IPS-15b (cell line): ENCODE measurements around the gene LRP8.

Experiments used
- H3K27me3 ChIP-seq: one replicate; pipeline ENCODE4 v1.6.1; 2013; ENCODE audit warnings: low read length; ENCODE audit not compliant: control insufficient read depth, insufficient read depth
- H3K36me3 ChIP-seq: one replicate; pipeline ENCODE4 v1.6.1; 2013; ENCODE audit warnings: low read length; ENCODE audit not compliant: control insufficient read depth, insufficient read depth
- H3K4me1 ChIP-seq: one replicate; pipeline ENCODE4 v1.6.1; 2013; ENCODE audit warnings: mild to moderate bottlenecking, low read length; ENCODE audit not compliant: control insufficient read depth, insufficient read depth
- H3K4me3 ChIP-seq: one replicate; pipeline ENCODE4 v1.5.1; 2013; ENCODE audit warnings: low read depth, low read length
- H3K9ac ChIP-seq: one replicate; pipeline ENCODE4 v1.6.1; 2013; ENCODE audit warnings: low read depth, mild to moderate bottlenecking, low read length
- H3K9me3 ChIP-seq: one replicate; pipeline ENCODE4 v1.6.1; 2013; ENCODE audit warnings: mild to moderate bottlenecking, low read length; ENCODE audit not compliant: control insufficient read depth, insufficient read depth

The LRP8 gene

GRCh38 chr1:53238197-53239155, 89.4 kb downstream of the LRP8 start, which contains the start of gene MAGOH:
MAGOH (minus strand) TSS chr1:53238518; CDS start chr1:53238448, 70 bp downstream.
- Histone ChIP-seq H3K9ac (peak within 1 kb of the TSS; percentile 87), H3K27me3 (no peaks in the 10 kb centered on the region), H3K36me3 (peaks cover 9% of the 10 kb centered on the region), H3K4me1 (no peaks in the 10 kb centered on the region), H3K9me3 (no peaks in the 10 kb centered on the region), H3K4me3 (peak within 1 kb of the TSS; percentile 97)

GRCh38 chr1:53237638-53238037, 90.2 kb downstream of the LRP8 start:
- Histone ChIP-seq H3K27me3 (no peaks in the 10 kb centered on the region), H3K9me3 (no peaks in the 10 kb centered on the region), H3K36me3 (peaks cover 9% of the 10 kb centered on the region), H3K9ac (peak overlapping the region; percentile 87), H3K4me1 (no peaks in the 10 kb centered on the region), H3K4me3 (peak overlapping the region; percentile 97)

GRCh38 chr1:53220962-53221286, 106.9 kb downstream of the LRP8 start:
- no peaks in the 10 kb centered on the region for H3K9me3 ChIP-seq
- H3K4me1 ChIP-seq: peaks cover 6% of the 10 kb centered on the region
- no peaks in the 10 kb centered on the region for H3K27me3 ChIP-seq
- peak overlapping the region; percentile 94 for H3K4me3 ChIP-seq
- H3K9ac ChIP-seq: peak overlapping the region; percentile 66
- H3K36me3 ChIP-seq: no peaks in the 10 kb centered on the region

- Histone ChIP-seq H3K4me1 (peaks cover 6% of the 10 kb centered on the region), H3K9ac (peak within 1 kb of the TSS; percentile 70), H3K4me3 (peak within 1 kb of the TSS; percentile 94), H3K9me3 (no peaks in the 10 kb centered on the region), H3K36me3 (no peaks in the 10 kb centered on the region), H3K27me3 (no peaks in the 10 kb centered on the region)
Measured at GRCh38 chr1:53220171-53220961, 107.5 kb downstream of the LRP8 start, which contains the start of gene CZIB. CZIB (minus strand) TSS chr1:53220634; CDS start chr1:53220575, 59 bp downstream.

DNA sequence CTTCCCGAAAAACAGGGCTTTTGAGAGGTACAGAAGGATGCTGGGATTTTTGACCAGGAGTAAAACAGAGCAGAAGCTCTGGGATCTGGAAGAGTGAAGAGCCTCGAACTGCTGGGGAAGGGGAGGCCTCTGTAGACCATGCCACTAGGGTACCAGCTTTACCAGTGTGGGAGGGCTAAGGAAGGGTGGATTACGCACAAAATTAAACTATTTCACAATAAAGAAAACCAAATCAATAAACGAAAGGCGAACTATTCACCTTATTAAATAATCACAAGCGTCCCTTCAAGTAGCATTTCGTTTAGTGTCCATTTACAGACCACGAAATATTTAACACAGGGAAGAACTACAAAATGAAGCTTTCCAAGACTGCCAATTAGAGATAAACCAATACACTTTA, 108.2 kb downstream of the LRP8 start:
- Histone ChIP-seq H3K9me3 (no peaks in the 10 kb centered on the region), H3K4me3 (peak overlapping the region; percentile 94), H3K36me3 (no peaks in the 10 kb centered on the region), H3K4me1 (peaks cover 6% of the 10 kb centered on the region), H3K9ac (peak overlapping the region; percentile 6), H3K27me3 (no peaks in the 10 kb centered on the region)

- Histone ChIP-seq H3K4me3 (no peak overlapping the region), H3K27me3 (no peaks in the 10 kb centered on the region), H3K36me3 (peaks cover 7% of the 10 kb centered on the region), H3K9me3 (no peaks in the 10 kb centered on the region), H3K9ac (no peak overlapping the region), H3K4me1 (peaks cover 6% of the 10 kb centered on the region)
Measured at GRCh38 chr1:53218201-53218600, 109.7 kb downstream of the LRP8 start.

DNA sequence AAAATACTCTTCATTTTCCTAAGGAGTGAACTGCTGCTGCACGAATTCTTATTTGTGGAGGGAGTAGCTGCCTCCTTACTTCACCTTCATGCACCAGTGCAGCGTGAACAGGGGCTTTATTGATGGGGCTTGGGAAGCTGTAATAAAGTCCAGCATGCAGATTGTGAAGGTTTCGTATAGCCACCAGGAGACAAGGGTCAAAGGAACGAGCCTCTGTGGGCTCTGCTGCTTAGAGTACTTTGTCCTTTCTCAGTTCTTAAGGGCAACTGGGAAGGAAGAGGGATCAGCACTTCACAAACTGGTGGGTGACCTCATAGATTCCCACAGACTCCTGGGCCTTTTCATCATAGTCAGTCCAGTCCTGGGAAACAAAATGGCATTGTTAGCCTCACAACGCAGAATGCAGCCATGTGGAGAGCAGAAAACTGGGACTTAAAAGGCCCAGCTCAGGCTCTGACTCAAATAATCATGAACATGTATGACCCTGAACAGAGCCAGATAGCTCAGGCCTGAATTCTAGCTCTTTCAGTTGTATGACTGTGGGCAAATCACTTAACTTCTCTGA, 113.4 kb downstream of the LRP8 start:
- no peak overlapping the region for H3K9ac ChIP-seq
- H3K9me3 ChIP-seq: no peaks in the 10 kb centered on the region
- no peaks in the 10 kb centered on the region for H3K4me1 ChIP-seq
- no peak overlapping the region for H3K4me3 ChIP-seq
- no peaks in the 10 kb centered on the region for H3K27me3 ChIP-seq
- peaks cover 10% of the 10 kb centered on the region for H3K36me3 ChIP-seq

DNA sequence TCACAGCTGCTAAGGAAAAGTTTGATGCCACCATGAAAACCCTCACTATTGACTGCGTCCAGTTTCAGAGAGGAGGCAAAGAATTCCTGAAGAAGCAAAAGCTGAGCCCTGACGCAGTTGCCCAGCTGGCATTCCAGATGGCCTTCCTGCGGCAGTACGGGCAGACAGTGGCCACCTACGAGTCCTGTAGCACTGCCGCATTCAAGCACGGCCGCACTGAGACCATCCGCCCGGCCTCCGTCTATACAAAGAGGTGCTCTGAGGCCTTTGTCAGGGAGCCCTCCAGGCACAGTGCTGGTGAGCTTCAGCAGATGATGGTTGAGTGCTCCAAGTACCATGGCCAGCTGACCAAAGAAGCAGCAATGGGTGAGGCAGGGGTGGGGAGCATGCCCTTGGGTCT, 116.9 kb downstream of the LRP8 start:
- H3K9me3 ChIP-seq: peaks cover 5% of the 10 kb centered on the region
- no peak overlapping the region for H3K4me3 ChIP-seq
- peaks cover 20% of the 10 kb centered on the region for H3K36me3 ChIP-seq
- no peaks in the 10 kb centered on the region for H3K27me3 ChIP-seq
- H3K4me1 ChIP-seq: no peaks in the 10 kb centered on the region
- no peak overlapping the region for H3K9ac ChIP-seq

DNA sequence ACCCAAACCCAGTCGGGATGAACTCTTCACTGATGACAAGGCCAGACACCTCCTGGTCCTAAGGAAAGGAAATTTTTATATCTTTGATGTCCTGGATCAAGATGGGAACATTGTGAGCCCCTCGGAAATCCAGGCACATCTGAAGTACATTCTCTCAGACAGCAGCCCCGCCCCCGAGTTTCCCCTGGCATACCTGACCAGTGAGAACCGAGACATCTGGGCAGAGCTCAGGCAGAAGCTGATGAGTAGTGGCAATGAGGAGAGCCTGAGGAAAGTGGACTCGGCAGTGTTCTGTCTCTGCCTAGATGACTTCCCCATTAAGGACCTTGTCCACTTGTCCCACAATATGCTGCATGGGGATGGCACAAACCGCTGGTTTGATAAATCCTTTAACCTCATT, 117.5 kb downstream of the LRP8 start:
- Histone ChIP-seq H3K4me3 (no peak overlapping the region), H3K9me3 (peaks cover 8% of the 10 kb centered on the region), H3K9ac (no peak overlapping the region), H3K36me3 (peaks cover 23% of the 10 kb centered on the region), H3K27me3 (no peaks in the 10 kb centered on the region), H3K4me1 (no peaks in the 10 kb centered on the region)

DNA sequence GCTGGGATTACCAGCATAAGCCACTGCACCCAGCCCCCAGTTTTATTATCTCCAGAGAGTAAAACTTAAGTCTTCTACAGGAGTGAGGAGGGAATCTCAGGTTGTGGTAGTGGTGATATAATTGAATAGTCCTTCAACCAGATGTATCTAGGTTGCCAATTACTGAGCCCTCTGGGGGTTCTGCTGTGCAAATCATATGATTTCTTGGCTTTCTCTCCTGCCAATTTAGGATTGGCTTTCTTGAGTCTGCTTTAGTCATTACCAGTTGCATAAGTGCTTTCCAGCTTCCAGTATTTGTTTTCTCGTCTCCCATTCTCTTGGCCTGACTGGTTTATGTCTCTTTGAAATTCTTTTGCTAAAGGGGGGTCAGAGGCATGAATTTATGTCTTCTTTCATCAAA, 120.1 kb downstream of the LRP8 start:
- no peak overlapping the region for H3K4me3 ChIP-seq
- no peak overlapping the region for H3K9ac ChIP-seq
- H3K36me3 ChIP-seq: peaks cover 18% of the 10 kb centered on the region
- peaks cover 14% of the 10 kb centered on the region for H3K9me3 ChIP-seq
- H3K4me1 ChIP-seq: no peaks in the 10 kb centered on the region
- no peaks in the 10 kb centered on the region for H3K27me3 ChIP-seq

DNA sequence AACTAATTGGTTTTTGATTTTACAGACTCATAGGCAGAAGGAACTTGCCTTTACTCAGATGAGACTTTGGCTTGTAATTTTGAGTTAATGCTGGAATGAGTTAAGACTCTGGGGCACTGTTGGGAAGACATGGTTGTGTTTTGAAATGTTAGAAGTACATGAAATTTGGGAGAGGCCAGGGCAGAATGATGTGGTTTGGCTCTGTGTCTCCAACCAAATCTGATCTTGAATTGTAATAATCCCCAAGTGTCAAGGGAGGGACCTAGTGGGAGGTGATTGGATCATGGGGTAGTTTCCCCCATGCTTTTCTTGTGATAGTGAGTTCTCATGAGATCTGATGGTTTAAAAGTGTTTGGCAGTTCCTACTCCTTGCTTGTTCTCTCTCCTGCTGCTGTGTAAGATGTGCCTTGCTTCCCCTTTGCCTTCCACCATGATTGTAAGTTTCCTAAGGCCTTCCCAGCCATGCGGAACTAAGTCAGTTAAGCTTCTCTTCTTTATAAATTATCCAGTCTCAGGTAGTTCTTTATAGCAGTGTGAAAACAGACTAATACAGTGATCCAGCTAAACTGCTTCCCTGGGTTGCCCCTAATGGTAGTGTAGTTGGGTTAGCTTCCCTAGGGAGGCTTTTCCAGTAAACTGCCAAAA, 121.0 kb downstream of the LRP8 start:
- H3K9ac ChIP-seq: no peak overlapping the region
- H3K9me3 ChIP-seq: peaks cover 14% of the 10 kb centered on the region
- no peaks in the 10 kb centered on the region for H3K4me1 ChIP-seq
- no peak overlapping the region for H3K4me3 ChIP-seq
- peaks cover 24% of the 10 kb centered on the region for H3K36me3 ChIP-seq
- H3K27me3 ChIP-seq: no peaks in the 10 kb centered on the region
